Measurements from ENCODE around the gene CTBS. TPM values are rescaled to one million over a fixed set of nuclear protein-coding genes. Genes with fewer than 3 reads are reported as not detected.
"Not testable (repeated sequence)": the region's sequence is repeated elsewhere in the genome, so short reads cannot be mapped to it uniquely, and the experiment has no call there.

Gene CTBS
- total RNA-seq: 16.9 and 18.6 TPM in 2 replicates

GRCh38 chr1:84573967-84574842 lies at the start of gene CTBS:
Gene CTBS, minus strand, starts transcription at chr1:84574440. Its CDS starts 25 bp downstream, at chr1:84574415.
- intact Hi-C loops (cut with micrococcal nuclease): loop anchor here (1.0 to 10.0 kb wide), 13 partner anchors 46 to 1131 kb away; partner anchors contain the start of genes BCL10, C1orf52, GNG5 and PRKACB

GRCh38 chr1:84621553-84621952 lies 47.3 kb upstream of the CTBS start:
- intact Hi-C loops (cut with micrococcal nuclease): loop anchor here (1.0 to 5.0 kb wide), 6 partner anchors 115 to 324 kb away; partner anchors contain the start of genes GNG5 and SPATA1

GRCh38 chr1:84620720-84621313 lies 46.6 kb upstream of the CTBS start:
- intact Hi-C loops (cut with micrococcal nuclease): loop anchor here (1.0 to 5.0 kb wide), 11 partner anchors 47 to 480 kb away; partner anchors contain the start of genes CTBS, GNG5, RPF1 and SPATA1

- intact Hi-C loops (cut with micrococcal nuclease): loop anchor here (1.0 to 5.0 kb wide), 8 partner anchors 45 to 478 kb away; partner anchors contain the start of genes CTBS and RPF1
Observed at GRCh38 chr1:84619383-84620102, 45.3 kb upstream of the CTBS start.

GRCh38 chr1:84617349-84617748 lies 43.1 kb upstream of the CTBS start:
- intact Hi-C loops (cut with micrococcal nuclease): no loop called here

- intact Hi-C loops (cut with micrococcal nuclease): no loop called here
Observed at GRCh38 chr1:84615790-84616189, 41.5 kb upstream of the CTBS start.

GRCh38 chr1:84613887-84614286 lies 39.6 kb upstream of the CTBS start:
- intact Hi-C loops (cut with micrococcal nuclease): no loop called here

GRCh38 chr1:84613026-84613425 lies 38.8 kb upstream of the CTBS start:
- intact Hi-C loops (cut with micrococcal nuclease): no loop called here

- intact Hi-C loops (cut with micrococcal nuclease): no loop called here
Observed at GRCh38 chr1:84611796-84612195, 37.6 kb upstream of the CTBS start.

GRCh38 chr1:84611091-84611490 lies 36.9 kb upstream of the CTBS start:
- intact Hi-C loops (cut with micrococcal nuclease): no loop called here

- intact Hi-C loops (cut with micrococcal nuclease): no loop called here
Observed at GRCh38 chr1:84606977-84607376, 32.7 kb upstream of the CTBS start.

GRCh38 chr1:84605157-84605556 lies 30.9 kb upstream of the CTBS start:
- intact Hi-C loops (cut with micrococcal nuclease): no loop called here

GRCh38 chr1:84603941-84604830 lies 29.9 kb upstream of the CTBS start:
- intact Hi-C loops (cut with micrococcal nuclease): no loop called here

- intact Hi-C loops (cut with micrococcal nuclease): no loop called here
Observed at GRCh38 chr1:84603223-84603622, 29.0 kb upstream of the CTBS start.

- intact Hi-C loops (cut with micrococcal nuclease): no loop called here
Observed at GRCh38 chr1:84600796-84601195, 26.6 kb upstream of the CTBS start.

GRCh38 chr1:84598846-84599741 lies 24.9 kb upstream of the CTBS start:
- intact Hi-C loops (cut with micrococcal nuclease): no loop called here

GRCh38 chr1:84598418-84598817 lies 24.2 kb upstream of the CTBS start:
- intact Hi-C loops (cut with micrococcal nuclease): no loop called here

GRCh38 chr1:84597011-84597410 lies 22.8 kb upstream of the CTBS start:
- intact Hi-C loops (cut with micrococcal nuclease): no loop called here

GRCh38 chr1:84594959-84595358 lies 20.7 kb upstream of the CTBS start:
- intact Hi-C loops (cut with micrococcal nuclease): not testable (repeated sequence)

GRCh38 chr1:84587099-84587498 lies 12.9 kb upstream of the CTBS start:
- intact Hi-C loops (cut with micrococcal nuclease): no loop called here

Data from T-helper 2 cell treated with Interferon-gamma antibody and Interleukin-4, amounts not matched to agents 100 ng/mL and 5 ng/mL, for 36 hours (primary cell).